NCI-H748 (cell line): ENCODE results near the gene ADAM12.

ENCODE experiments used
- DNase-seq: peaks from one replicate; lab custom pipeline; 2025; ENCODE audit not compliant: unreplicated experiment; lab: John Stamatoyannopoulos, UW

Gene ADAM12

GRCh38 chr10:126127481-126128029, 260.7 kb downstream of the ADAM12 start:
- no peak for DNase-seq

GRCh38 chr10:126126866-126127265, 261.4 kb downstream of the ADAM12 start:
- DNase-seq: no peak

GRCh38 chr10:126126023-126126422, 262.3 kb downstream of the ADAM12 start:
- DNase-seq: no peak

- no peak for DNase-seq
Observed at GRCh38 chr10:126124668-126125349, 263.5 kb downstream of the ADAM12 start.

GRCh38 chr10:126124046-126124445, 264.2 kb downstream of the ADAM12 start:
- DNase-seq: no peak

- DNase-seq: no peak
Observed at GRCh38 chr10:126123466-126123865, 264.8 kb downstream of the ADAM12 start.

- no peak for DNase-seq
Observed at GRCh38 chr10:126122881-126123280, 265.4 kb downstream of the ADAM12 start.

GRCh38 chr10:126119599-126119998, 268.7 kb downstream of the ADAM12 start:
- DNase-seq: no peak

GRCh38 chr10:126118476-126118875, 269.8 kb downstream of the ADAM12 start:
- DNase-seq: no peak

GRCh38 chr10:126117196-126117595, 271.1 kb downstream of the ADAM12 start:
- DNase-seq: no peak

- no peak for DNase-seq
Observed at GRCh38 chr10:126115886-126116285, 272.4 kb downstream of the ADAM12 start.

- peak; percentile 33 for DNase-seq
Observed at GRCh38 chr10:126114884-126115555, 273.3 kb downstream of the ADAM12 start.

GRCh38 chr10:126111516-126111915, 276.8 kb downstream of the ADAM12 start:
- no peak for DNase-seq

- DNase-seq: no peak
Observed at GRCh38 chr10:126110489-126111180, 277.6 kb downstream of the ADAM12 start.

- DNase-seq: no peak
Observed at GRCh38 chr10:126109893-126110292, 278.4 kb downstream of the ADAM12 start.

GRCh38 chr10:126108693-126109092, 279.6 kb downstream of the ADAM12 start:
- no peak for DNase-seq

- DNase-seq: no peak
Observed at GRCh38 chr10:126104767-126105166, 283.5 kb downstream of the ADAM12 start.

GRCh38 chr10:126102636-126103035, 285.6 kb downstream of the ADAM12 start:
- DNase-seq: no peak

- DNase-seq: no peak
Observed at GRCh38 chr10:126101736-126102135, 286.5 kb downstream of the ADAM12 start.

GRCh38 chr10:126101325-126101724, 287.0 kb downstream of the ADAM12 start:
- DNase-seq: no peak

- DNase-seq: no peak
Observed at GRCh38 chr10:126099366-126099765, 288.9 kb downstream of the ADAM12 start.

- no peak for DNase-seq
Observed at GRCh38 chr10:126098226-126098581, 290.1 kb downstream of the ADAM12 start.
